Activated CD8-positive, alpha-beta memory T cell treated with anti-CD3 and anti-CD28 coated beads for 48 hours (primary cell): ENCODE results near the gene SCYGR1.
A peak's percentile ranks its signal among the peaks of the same experiment; 100 is the strongest.
"Not testable (repeated sequence)": the region's sequence is repeated elsewhere in the genome, so short reads cannot be mapped to it uniquely, and the experiment has no call there.

Experiments
- DNase-seq, 3 experiments: peaks; one replicate each; pipeline ENCODE4 v3.0.0-alpha.2; 2020; ENCODE audit warnings: low read depth in 2 of 3, low spot score in 2 of 3

Gene SCYGR1, protein sequence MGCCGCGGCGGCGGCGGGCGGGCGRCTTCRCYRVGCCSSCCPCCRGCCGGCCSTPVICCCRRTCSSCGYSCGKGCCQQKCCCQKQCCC

DNA sequence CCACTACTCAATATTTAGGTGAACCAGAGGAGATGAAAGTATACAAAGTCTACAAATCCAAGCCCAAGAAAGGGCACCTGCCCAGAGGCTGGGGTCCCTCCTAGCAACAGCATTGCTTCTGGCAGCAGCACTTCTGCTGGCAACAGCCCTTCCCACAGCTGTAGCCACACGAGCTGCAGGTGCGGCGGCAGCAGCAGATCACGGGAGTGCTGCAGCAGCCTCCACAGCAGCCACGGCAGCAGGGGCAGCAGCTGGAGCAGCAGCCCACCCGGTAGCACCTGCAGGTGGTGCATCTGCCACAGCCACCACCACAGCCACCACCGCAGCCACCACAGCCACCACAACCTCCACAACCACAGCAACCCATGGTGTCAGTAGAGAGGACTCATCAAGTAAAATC is at the start of gene SCYGR1:
Gene SCYGR1 (minus strand): TSS at position 367 of the 400 bp plus-strand sequence. CDS start 0 bp downstream, at position 367.
- DNase-seq = not testable (repeated sequence)

DNA sequence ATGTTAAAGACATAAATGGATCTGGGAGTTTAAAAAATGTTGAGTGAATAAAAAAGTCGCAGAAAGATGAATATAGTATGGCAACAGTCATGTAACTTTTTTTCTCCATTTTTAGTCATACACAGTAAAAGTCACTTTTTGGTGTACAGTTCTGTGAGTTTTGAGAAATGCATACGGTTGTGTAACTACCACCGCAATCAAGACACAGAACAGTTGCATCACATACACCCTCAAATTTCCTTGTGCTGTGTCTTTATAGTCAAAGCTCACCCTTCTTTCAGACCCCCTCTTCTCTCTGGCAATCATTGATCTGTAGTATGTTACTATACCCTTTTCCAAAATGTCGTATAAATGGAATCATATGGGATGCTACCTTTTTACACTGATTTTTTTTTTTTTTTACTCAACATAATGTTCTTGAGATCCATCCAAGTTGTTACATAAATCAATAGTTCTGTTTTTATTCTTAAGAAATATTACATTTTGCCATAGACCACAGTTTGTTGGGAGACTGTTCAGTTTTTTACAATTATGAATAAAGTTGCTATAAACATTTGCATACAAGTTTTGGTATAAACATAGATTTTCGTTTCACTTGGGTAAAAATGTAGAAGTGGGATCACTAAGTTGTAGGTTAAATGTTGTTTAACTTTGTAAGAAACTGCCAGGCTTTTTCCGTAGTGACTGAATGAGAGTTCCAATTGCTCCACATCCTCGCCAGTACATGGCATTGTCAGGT is 48.9 kb upstream of the SCYGR1 start:
- no peak for DNase-seq

DNA sequence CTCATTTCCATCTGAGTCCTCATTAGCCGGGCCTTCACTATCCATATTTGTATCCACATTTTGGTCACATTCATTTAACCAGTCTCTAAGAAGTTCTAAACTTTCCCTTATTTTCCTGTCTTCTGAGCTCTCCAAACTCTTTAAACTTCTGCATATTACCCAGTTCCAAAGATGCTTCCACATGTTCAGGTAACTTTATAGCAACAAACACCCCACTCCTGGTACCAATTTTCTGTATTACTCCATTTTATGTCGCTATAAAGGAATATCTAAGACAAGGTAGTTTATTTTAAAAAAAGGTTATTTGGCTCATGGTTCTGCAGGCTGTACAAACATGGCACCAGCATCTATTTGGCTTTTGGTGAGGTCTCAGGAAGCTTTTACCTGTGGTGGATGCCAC is 45.4 kb upstream of the SCYGR1 start:
- no peak for DNase-seq

DNA sequence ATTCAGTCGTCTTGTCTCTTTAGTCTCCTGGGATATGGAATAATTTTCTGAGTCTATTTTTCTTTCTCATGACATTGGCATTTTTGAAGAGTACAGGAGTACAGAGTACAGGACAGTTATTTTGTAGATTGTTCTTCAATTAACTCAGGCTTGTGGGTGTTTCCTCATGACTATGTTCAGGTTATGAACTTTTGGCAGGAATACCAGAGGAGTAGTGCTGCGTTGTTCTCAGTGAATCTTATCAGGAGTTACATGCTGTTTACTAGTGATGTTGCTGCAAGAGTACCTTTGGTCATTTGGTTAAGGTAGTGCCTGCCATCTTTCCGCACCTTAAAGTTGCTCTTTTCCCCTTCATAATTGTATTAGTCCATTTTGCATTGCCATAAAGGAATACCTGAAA is 42.9 kb upstream of the SCYGR1 start:
- DNase-seq = no peak

DNA sequence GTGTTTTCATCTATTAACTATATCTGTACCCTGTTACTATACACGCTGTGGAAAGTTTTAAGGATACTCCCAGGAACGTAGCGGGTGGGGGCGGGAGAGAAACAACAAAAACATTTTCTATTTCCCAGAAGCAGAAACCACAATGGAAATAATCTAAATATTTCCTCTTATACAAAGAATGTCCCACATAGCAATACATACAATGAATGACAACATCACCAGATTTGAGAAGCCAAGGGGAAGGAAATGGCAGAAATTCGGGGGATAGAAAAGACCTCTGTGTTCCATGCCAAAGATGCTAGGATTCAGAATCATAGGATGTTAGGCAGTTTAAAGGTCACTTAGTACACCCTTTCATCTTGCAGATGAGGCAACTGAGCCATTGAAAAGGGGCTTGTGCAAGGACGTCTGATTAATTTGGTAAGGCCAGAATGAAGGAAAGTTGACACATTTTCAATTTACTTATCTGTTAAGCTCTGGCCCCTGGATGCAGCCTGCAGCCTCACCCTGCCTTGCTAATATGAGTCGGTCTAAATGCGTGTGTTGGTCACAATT is 41.1 kb upstream of the SCYGR1 start:
- DNase-seq = no peak

DNA sequence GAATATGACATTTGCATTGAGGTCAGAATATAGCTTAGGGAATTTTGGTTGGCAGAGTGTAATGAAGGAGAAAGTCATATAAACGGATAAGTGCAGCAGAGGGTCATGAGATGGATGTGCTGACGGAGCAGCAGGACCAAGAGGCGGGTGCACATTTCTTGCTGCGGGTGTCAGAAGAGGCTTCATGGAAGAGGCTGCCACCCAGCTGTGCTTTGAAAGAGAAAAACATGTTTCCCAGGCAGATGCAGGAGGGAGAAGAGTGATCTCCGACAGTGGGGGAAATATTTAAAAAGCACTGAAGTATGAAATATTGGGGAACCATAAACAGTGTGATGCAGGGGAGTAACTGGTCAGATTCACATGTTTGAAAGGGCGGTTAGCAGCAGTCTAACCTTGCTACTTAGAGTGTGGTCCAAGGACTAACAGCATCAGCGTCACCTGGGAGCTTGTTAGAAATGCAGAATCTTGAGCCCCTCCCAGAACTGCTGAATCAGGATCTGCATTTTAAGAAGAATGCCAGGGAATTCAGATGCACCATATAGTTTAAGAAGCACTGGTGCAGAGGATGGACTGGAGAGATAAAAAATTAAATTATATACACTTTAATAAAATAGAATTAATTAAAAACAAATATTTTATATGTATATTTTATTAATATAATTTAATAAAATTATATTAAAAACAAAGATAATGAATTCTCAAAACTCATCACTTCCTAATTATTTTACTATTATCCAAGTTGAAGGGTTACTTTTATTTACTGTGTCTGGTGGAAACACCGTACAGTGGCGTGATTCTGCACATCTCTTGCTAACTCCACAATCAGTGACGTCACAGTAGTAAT is 36.1 kb upstream of the SCYGR1 start:
- no peak for DNase-seq

DNA sequence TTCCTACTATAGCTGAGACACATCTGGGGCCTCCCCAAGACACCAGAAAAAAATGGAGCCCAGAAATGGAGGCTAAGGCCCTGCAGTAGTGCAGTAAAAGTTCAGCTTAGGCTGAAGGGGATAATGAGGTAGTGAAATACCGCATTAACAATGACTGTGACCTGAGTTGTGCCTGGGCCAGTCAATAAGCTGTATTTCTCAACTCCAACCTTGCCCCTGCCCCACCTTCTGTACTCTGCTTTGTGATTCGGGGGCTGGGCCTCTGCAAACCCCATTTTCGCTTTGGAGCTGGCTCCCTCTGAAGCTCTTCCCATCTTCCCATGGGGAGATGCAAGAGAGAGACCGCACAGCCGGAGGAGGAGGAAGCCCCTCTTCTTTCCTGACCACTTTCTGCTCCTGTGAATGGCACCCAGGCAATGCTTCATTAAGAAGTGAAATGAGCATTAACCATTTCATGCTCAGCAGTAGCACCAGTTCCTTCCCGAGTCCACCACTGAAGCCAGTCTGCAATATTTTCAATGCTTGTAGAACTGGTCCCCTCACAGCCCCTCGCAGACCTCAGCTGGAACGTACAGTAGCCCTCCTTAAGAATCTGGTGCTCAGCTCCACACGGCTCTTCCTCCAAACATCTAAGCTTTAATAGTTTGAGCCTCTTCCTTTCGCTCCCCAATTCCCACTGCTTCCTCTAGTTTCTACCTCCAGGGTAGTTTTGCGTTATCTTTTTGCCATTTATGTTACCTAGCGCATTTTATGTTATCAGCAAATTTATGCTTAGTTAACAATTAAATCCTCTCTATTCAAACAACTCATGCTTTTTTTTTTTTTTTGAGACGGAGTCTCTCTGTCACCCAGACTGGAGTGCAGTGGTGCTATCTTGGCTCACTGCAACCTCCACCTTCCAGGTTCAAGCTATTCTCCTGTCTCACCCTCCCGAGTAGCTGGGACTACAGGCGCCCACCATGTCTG is 32.6 kb upstream of the SCYGR1 start:
- DNase-seq = no peak

DNA sequence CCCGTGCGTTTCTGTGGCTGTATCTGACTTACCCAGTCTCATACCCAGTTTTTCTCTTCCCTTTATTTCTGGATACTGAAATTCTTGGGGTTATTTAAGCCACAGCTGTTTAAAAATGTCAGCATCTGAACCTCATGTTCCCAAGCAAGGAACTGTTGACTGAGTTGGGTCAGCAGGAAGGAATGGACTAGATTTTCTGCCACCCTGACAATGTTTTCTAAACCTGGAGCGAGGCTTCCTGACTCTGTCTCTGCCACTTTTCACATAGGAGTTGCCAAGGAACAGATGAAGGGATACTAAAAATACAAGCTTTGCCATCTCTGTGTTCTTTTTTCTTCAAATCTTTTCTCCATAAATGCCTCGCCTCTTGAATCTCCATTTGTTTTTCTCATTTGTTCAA is 29.0 kb upstream of the SCYGR1 start:
- no peak for DNase-seq

DNA sequence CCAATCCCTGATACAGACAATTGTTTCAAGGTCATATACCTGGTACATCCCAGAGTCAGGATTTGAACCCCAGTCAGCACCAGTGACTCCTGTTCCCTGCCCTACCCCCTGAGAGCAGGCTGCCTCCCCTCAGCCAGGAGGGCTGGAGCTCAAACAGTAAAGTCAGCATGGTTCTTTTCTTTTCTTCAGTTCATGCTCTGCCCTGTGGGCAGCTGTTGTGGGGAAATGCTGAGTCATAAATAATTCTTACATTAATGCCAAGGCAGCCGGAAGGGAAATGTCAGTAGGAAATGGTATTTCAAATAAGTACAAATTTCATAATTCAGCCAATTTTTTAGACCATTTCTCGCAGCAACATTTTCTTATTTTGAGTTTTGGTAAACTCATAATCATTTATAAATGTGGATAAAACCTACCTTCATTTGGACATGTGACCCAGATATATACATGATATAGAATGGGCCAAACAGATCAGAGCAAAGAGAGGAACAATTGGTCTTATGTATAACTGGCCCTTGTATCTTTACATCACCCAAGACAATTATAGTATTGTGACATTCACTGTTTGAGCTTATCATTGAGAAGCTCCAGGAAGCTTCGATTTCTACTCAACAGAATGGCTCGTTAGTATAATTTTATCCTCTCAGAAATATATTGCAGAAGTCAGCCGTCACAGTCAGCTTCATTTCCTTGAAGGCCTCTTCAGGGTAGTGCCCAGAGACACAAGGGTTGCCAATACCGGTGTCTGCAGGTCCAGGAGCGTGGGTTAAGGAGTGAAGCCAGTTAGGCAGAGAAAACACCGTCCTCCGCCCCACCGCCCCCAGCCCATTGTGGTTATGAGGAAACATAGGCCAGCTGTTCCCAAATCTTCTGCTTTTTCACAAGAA is 28.0 kb upstream of the SCYGR1 start:
- DNase-seq = no peak

DNA sequence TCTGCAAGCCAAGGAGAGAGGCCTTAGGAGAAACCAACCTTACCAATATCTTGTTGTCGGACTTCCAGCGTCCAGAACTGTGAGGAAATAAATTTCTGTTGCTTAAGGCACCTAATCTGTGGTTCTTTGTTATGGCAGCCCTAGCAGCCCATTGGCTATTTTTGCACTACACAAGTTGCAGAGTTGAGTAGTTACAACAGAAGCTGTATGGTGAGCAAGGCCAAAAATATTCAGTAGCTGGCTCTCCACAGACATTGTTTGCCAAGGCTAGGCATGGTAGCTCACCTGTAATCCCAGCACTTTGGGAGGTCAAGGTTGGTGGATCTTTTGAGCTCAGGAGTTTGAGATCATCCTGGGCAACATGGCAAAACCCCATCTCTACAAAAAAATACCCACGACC is 27.1 kb upstream of the SCYGR1 start:
- no peak for DNase-seq

DNA sequence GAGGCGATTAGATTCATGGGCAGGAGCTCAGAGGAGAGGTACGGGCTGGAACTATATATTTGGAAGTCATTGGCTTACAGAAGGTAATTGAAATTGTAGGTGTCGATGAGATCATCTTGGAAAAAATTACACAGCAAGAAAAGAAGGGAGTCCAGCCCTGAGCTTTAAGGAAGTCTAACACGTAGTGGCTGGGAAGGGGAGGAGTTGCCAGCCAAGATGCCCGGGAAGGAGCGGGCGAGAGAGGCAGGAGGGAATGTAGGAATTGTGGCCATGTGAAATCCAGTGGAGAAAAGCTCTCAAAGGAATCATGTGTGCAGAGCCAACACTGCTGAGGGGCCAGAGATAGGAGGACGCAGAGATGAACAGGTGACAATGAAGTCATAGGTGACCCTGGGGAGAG is 25.6 kb upstream of the SCYGR1 start:
- no peak for DNase-seq

DNA sequence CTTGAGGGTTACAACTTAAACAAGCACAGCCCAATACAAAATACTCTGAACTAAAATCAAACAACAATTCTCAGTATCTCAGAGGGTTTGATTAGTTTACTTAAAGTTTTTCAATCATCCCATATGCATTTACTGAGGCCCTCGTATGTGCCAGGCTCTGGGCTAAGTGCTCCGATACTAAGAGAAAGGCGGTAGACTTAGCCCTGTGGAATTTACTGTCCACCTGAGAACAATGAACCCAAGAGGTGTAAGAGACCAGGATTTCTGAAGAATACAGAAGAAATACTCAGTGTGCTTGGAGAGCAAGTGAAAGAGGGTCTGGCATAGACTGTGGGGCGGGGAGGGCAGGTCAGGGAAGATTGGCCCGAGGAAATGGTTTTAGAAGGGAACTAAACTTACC is 25.1 kb upstream of the SCYGR1 start:
- DNase-seq = no peak

DNA sequence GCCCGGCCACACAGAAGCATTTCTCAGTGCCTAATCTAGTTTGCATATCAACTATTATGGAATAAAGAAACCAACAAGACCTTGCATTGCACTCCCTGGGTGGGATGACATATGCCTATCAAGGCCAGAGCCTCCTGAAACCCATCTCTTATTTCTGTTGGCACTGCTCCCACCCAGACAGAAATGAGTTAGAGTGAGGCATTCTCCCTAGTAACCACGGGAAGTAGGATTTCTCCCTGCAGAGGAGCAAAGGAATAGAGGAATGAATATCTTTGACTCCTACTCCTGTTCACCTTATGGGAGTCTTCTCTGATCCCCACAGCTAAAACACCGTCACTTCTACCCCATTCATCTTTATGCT is 24.2 kb upstream of the SCYGR1 start:
- DNase-seq = no peak

DNA sequence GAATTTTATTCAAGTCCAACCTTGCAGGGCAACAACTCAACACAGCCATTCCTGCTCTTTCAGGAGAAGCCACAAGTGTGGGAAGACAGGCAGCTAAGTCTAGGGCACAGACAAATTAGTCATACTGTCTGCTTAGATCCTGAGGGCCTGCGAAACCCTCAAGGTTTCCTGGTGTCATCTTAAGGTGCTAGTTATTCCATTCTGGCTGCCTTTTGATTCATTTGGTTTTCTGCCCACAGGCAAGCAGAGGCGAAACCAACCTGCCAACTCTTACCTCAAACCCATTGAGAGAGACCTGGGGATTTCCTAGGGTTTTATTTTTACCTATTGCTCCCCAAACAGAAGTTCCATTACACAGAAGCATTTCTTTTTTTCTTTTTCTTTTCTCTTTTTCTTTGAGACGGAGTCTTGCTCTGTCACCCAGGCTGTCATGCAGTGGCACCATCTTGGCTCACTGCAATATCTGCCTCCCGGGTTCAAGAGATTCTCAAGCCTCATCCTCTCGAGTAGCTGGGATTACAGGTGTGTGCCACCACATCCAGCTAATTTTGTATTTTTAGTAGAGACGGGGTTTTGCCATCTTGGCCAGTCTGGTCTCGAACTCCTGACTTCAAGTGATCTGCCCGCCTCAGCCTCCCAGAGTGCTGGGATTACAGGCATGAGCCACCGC is 23.7 kb upstream of the SCYGR1 start:
- peak in 1 of 3 experiments; percentile 36 for DNase-seq

DNA sequence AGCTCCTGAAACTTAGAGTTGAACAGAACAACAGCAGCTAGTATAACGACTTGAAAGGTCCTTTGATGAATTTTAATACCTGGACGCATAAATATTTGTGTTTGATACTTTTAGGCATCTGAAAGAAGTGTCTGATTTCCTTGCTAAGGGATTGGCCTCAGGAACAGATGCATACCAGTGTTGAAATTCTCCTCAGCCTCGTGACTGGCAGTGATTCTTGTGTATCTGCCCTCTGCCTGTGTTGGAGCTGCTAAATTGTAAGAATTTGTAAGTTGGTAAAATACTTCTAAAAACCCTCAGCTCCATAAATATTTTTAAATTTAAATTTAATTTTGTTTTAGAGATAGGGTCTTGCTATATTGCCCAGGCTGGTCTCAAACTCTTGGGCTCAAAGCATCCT is 22.4 kb upstream of the SCYGR1 start:
- no peak for DNase-seq

DNA sequence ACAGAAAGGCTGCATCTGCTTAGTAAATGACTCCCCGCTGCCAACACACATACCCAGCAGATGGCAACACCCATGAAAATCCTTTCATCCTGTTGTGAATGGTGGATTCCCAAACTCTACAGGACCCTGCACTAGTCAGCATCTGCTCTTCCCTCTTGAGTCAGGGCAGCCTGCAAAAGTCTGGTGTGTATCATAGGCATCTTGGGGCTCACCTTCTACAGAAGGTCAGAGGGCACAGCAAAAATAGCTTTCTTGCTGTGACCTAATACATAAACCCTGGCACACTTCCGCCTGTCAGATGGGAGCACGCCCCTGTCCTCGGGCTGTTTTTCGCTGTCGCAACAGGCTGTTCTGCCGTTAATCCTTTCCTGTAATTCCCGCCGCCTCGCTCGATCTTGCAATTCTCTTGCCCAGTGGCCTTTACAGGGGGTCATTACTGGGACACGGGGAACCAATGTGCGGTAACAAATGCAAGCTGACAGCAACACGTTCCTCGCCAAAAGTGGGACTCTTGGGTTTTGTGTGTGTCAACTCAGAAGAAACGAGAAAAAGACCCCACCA is 19.9 kb upstream of the SCYGR1 start:
- DNase-seq = no peak

DNA sequence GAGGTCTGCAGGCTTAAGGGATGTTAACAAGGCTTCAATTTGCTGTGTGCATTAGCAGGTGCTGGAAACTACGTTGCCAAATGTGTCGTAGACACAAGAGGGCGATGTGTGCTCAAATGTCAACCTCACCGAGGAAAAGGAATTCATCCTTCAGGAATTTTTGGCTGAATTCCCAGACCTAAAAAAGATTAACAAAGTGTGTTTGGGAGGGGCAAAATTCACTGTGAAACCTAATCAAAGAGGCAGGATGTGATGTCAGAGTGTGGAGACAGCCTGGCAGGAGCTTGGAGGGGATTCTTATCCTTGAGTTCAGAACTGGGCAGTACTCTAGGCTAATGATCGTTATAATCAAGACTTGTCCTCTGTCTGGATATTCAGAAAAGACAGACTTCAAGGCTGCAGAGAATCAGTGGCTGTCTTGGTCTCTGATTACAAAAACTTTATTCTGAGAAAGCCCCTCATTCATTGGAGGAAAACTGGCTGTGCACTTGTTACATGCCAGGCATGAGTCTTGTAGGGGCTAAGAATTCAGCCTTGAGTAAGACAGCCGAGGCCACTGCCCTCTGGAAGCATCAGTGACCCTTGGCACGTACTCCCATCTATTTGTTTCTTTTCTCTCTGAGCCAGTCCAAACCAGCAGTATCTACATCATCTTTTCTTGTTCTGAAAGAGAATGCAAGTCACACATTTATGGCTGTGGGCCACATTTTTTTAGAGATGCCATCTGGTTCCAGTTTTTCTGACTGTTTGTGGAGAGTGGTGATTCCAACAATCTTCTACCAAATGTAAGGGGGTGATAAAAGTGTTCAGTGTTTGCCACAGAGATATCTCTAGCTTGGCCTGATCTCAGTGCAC is 18.7 kb upstream of the SCYGR1 start:
- no peak for DNase-seq

DNA sequence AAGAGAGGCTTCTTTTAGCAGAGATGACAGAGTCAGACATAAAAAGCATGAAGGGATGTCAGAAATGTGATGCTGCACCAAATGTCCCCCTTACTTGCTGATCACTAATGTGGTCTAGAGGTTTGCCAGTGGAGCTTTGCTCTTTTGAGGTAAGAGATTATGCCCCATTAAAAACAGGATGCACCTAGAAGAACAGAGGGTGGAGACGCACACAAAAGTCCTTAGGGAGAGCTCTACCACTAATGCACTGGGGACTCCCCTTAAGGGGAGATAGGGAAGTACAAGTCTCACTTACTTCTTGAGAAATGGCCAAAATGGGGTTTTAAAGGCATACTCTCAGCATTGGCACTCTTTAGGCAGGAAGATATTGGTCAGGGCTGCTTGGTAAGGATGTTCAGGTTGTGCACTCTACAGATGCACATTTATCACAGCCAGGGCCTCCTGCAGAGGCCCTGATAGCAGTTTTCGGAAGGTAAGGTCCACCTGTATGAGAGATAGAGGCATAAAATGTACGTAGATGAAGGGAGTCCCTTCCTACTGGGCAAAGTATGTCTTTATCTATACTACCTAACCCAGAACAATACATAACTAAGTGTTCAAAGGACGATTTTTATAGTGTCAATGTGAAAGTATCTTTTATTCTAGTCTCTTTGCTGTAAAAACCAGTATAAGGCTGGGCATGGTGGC is 17.0 kb upstream of the SCYGR1 start:
- no peak for DNase-seq
